Dedifferentiated amniotic fluid mesenchymal stem cell (primary cell): ENCODE results near the gene NKTR.

ENCODE experiments used
- DNase-seq: peaks from one replicate; pipeline ENCODE4 v3.0.0-alpha.2; 2016; ENCODE audit errors: extremely low spot score

The NKTR gene

DNA sequence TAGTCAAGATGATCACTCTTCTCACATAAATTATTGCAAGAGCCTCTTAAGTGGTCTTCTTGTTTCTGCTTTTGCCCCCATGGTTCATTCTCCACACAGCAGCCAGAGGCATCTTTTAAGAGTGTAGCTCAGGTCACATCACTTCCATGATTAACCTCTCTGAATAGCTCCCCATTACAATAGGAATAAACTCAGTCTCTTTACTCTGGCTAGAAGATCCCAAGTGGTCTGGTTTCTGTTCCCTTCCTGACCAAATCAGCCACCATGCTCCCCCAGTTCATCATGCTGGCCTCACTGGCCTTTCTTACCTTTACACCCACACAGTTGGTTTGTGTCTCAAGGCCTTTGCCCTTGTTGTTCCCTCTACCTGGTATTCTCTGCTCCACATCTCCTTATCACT is 93.9 kb downstream of the NKTR start:
- DNase-seq = no peak

DNA sequence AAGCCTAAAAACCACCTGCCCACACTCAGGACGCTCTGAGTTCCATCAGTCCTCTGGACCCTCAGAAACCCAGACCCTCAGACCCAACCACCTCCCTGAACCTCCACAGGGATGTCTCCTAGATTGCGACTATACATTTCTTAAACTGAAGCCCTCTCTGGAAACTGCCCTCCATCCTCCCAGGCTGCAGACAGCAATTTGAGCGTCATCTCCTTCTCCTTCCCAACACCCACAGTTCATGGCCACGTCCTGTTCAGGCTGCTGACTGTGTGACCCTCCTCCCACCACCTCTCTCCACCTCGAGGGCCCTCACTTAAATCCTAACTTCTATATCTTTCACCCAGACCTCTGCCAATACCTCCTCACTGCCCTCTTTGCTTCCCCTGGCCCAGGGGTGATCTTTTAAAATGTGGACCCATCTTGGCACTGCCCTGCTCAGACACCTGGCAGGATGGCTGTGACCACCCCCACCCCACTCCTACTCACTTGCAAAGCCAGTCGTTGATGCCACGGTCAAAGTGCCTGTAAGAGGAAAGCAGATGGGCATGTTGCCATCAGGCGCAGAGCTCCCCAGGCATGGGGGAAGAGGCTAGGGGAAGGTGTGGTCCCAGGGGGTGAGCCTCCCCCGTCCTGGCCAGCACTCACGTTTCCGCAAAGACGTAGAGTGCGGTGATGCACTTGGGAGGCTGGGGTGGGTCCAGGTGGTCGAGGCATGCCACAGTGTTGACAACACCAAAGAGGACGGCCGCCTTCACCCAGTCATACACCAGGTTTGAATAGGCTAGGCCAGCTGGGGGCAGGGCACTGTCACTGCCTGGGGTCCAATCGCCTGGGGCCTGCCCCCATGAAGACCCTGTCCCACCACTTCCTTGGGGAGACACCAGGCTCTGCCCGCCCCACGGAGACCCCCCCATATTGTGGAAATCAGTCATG is 96.1 kb downstream of the NKTR start:
- no peak for DNase-seq

DNA sequence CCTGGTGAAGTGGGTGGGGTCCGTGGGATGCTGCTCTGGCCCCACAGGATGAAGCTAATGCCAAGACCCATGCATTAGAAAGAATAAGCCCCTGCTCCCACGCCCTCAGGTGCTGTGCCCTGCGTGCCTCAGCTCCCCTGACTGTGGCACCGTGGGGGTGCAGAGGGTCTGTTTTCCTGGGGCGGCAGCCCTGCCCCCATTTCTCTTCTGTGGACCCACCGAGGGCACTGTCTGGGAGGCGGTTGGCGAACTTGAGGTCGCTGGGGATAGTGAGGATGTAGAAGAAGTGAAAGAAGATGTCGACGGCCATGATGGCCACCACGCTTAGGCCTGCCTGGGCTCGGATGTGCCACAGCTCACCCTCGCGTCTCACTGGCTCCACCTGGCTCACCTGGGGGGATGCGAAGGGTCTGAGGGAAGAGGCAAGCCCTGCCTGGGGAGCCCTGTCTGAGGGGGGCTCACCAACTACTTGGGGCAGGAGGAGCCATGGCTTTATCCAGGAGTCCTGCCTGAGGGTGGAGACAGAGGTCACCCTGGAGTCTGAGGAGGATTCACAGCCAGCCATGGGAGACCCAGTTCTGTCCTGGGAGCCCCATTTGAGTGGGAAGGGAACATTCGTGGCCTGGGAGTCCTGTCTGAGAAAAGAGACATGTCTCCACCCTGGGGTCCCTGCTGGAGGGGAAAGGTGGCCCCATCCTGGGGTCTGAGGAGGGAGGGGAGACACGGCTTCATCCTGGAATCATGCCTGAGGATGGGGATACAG is 97.0 kb downstream of the NKTR start:
- DNase-seq = no peak
